Ecto neural progenitor cell (in vitro differentiated cells): Measurements from ENCODE around the gene JAZF1.

Source experiments
- DNase-seq: peaks from one replicate; pipeline ENCODE4 v3.0.0-alpha.2; 2018; ENCODE audit warnings: low spot score

Gene JAZF1

DNA sequence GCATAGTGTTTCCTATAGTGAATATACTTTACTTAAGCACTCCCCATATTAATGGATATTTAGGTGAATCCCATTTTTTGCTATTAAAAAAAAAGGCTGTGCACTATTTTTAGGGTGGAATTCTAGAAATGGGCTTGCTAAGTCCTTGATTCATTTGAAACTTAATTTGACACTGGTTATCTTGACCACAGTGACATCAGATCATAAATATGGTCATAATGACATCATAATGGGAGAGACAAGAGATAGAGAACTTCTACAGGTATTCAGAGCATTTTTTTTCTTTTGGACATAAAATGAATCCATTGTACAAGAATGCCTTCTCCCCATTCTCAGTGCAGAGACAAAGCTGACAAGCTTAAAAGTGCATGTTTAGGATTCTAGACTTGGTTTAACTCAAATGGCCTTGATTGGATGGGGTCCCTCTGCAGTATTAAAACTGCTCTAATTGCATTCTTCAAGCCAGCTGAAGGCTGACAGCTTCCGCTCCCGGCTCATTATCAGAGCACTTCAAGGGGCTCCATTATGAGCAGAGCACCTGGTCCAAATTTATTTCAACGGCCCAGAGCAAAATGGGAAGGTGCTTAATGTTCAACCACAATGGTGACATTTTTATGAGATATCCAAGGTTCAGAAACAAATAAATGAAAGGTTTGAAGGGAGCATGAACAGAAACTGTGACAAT, 104.8 kb downstream of the JAZF1 start:
- no peak for DNase-seq

DNA sequence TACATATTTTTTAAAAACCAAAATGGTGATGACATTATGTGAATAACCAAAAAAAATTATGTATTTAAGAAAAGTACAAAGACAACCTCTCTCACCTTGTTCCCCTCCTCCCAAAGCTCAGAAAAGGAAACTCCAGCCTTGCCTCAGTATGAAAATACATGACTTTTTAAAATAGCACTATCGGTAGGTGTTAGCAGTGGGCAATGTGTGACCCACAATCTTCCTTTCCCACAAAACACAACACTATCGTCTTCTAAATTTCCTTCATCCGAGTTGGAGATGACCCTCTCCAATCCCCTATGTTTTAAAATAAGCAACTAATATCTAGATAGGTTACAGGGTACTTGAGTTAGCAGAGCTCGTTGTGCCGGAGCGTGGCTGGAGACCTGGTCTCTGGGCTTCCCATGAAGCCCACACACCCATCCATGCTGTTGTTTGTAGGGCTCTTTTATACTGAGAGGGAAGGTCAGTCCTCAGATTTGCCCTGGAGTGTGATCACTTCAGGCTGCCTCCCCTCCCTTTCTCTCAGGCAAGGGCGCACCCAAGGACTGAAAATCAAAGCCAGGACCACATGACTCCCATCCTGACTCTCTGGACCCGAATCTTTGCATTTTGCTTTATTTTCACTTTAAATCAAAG, 107.6 kb downstream of the JAZF1 start:
- DNase-seq, result no peak

DNA sequence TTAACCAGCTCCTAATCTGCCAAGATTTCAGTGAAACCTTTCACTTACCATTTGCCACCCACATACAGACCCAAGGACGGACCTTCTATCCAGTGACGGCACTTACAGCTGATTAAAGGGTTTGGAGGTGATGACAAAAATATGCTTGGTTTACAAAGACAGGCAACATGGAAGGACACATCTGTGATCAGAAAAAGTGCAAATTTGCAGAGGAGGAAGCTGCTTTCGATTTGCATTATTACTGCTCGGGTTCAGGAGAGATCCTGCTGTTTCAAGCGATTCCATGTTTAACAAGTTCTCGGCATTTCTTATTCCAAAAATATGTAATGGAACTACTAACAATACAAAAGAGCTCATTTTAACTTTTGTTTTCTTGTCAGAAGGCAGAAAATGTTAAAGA, 109.0 kb downstream of the JAZF1 start:
- no peak for DNase-seq

DNA sequence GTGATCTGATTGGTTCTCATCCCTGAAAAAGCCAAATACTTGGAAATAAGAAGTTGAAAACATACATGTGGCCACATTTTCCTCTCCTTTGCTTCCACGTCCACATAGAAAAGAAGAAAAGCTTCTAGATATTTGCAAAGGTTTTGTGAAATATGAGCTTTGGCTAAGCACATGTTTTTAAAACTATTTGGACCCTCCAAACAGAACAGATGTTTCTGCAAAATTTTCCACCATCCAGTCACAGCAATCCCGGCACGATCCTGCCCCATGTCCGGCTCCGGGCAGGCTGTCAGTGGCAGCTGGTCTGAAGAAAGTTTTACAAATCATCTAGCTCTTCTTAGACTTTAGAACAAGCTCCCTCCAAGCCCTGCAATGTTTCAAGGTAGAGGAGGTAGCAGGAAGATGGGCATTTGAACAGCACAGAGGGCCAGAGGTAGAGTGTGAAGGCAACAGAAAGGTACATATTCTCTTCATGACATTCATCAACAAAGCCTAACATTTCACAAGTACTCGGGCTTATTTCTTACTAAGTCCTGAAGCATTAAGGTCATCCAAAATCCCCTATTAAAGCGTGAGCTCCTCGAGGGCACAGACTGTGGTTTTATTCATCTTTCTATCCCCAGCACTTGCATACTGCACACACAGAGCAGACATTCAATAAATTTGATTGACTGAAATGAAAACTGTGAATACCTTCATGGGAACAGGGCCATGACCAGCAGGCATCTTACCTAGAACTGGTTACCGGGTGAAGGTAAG, 110.1 kb downstream of the JAZF1 start:
- no peak for DNase-seq

DNA sequence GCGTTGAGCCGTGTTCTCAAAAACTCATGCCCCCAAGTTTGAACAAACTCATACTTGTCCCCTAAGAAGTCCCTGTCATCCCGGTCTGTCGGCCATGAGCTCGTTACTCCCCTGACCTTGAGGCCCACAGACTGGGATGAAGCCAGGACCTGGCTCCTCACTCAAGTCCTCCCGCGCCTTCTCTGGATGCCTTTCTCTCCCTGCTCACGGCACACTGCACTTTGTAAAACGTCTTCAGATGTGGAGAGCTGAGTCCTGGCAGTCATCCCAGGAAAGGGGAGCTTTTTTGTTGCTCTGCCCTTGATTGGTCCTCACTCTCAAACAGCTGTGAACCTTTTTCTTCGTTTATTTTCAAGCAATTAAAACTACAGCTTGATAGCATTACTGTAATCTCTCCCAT, 110.8 kb downstream of the JAZF1 start:
- DNase-seq, result no peak

DNA sequence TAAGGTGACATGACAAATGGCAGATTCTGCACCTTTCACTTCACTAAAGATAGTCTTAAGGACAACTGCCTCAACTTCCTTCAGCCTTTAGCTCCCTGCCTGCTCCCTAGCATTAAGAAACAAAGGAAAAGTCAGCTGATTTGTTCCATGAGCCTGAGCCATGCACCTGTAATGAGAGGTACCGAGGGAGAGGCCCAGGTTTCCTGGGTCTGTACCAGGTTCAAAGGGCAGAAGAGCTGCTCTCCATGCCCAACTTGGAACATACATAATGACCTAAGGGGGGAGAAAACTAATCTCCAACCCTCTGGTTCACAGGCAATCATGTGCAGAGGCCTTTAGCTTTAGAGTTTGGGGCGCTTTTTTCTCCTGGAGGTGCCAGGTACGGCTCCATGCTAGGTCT, 111.2 kb downstream of the JAZF1 start:
- DNase-seq, result no peak

DNA sequence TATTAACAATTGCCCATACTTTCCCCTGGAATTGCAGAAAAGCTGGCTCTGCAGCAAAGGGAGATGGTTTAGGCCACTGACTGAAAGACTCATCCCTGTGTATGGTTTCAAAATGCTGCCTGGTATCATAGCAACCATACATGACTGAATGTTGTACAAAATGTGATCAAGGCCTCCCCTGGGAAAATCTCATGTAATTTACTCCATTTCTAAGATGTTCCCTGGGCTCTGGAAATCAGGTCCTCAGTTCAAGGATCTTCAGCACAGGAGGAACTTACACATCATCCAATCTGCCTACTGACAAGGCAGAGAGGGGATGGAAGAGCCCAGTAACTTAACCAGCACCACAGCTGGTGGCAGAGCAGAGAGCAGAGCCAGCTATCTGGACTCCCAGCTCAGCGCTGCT, 111.8 kb downstream of the JAZF1 start:
- no peak for DNase-seq

DNA sequence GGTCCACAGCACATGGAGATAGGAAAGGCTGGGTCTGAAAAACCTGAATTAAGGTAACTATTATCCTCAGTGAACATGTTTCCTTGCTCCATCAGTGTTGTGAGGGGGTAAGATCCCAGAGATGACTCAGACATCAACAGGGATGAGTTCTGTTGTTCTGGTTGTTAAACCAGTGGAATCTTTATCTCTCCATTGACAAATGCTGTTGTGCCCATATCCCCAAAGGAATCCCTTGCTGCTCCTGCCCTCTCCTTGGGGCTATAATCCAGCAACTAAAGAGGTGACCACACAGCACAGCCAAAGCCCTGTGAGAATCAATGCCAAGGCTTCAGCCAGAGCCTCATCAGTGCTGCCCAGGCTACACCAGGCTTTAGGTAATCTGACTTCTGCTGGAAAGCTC, 113.4 kb downstream of the JAZF1 start:
- DNase-seq, result no peak

DNA sequence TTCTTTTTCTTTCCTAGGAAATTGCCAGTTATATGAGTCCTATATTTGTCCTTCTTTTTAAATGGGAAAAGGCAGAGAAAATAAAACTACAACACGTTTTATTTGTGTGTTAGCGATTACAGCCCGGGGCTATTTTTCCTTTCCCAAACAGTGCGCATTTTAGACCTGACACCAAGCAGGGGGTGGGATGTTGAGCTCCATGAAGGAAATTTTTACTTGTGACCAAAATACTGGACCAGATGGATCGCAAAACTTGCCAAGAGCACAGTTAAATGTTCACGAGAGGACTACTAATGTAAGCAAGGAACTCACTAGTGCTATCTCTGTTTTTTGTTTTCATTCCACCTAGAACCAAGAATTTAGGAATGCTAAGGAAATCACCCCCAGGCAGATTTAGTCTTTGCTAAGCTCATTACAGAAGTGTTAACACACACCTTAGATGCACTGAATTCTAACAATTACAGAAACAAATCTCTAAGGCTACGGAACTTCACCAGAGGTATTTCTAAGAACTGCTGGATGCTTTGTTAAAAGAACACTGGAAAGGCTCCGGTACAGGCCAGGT, 114.8 kb downstream of the JAZF1 start:
- DNase-seq, result no peak

DNA sequence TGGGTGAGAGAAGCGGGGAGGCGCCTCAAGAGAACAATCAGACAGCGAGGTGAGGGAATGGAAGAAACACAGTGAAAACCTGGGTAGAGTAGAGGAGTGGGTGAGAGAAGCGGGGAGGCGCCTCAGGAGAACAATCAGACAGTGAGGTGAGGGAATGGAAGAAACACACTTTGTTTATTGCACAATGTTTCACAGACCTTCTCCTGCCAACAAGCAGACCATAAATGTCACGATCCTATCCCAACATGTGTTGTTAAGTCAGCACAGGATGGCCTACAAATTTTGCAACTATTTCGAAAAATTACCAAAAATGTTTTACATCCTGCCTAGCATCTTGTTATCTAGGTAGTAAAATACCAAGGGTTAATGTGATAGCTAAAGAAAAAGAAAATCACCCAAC, 115.3 kb downstream of the JAZF1 start:
- no peak for DNase-seq

DNA sequence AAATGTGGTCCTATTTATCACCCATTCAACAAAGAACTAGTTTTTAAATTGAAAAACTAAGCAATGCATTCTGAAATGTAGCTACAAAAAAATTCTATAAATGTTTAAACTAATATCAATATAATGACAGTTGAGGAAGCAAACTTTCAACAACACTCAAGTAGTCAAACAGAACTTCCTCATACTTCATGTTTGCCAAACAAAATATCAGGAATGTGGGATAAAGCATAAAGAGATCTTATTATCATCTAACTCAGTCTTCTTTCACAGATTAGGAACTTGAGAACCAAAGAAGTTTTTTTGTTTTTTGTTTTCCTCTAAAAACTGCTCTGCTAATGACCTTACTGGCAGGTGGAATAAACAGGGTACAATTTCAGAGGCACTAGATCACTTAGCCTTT, 116.2 kb downstream of the JAZF1 start:
- DNase-seq, result no peak

DNA sequence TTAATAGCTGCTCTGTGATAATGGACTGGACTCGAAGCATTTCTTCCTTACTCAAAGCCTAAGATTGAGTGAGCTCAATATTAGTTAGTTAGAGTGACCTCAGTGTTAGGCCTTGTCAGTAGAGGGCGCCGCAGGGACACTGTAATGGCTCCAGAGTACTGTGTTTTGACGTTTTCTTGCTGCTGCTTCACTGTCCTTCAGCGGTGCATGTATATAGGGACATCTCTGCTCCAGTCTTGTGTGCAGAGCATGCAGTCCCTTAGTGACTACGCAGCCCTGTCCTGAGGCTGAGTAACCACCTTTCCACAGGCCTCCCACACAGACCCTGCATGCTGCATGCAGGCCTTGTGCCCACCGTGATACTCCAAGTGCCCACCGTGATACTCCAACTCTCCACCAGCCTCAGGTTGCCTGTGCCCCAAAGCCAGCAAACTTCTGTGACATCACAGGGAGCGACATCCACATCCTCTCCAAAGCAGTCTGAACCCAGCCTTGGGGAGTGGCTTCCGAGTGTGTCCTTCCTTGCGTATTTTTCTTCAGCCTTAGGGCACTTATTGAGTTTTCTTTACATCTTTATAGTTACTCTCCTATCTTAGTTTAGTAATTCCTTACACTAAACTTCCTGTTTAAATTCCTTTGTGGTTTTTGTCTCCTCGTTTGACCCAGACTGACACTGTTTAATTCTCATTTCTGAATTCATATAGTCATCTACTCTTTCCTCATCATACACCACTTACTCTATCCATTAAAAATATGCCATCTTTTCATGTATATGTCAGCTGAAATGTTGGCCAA, 118.2 kb downstream of the JAZF1 start:
- peak; percentile 74 for DNase-seq

DNA sequence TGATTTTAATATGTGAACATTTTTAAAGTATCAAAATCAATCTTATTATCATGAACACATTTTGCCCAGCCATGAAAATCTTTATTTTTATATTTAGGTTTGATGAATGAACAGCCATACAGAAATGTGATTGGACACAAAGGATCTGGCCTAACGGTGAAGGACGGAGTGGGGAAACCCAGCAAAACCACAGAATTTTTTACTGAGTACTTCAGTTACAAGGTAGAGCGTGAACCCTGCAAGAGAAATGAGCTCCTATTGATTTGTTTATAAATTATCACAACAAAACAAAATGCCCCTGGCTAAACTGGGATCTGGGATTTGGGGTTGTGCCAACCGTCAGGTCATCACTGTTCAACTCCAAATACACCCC, 118.8 kb downstream of the JAZF1 start:
- DNase-seq, result no peak

DNA sequence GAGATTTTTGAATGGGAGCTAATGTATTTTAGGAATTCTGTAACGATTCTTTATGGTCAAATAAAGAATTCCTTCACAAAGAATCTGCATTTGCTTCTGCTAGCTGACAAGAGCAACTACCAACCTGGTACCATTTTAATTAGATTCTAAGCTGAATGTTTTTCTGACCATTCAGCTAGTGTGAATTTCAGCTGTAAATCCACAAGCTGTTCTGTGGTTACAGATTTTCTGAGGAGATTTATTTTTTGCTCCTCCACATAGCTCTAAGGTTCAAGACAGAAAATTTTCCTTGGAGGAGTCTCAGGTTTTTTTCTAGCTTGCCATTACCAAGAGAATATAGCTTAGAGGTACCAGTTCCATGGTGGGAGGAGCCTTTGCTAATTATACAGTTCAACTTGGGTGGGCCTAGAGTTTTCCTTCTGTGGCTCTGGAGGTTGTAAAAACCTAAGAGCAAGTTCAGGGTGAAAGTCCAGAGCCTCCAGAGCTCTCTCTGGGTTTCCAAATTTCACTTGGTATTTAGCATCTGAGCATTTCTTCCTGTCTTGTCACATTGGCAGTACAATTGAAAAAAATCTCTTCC, 120.1 kb downstream of the JAZF1 start:
- DNase-seq, result no peak

DNA sequence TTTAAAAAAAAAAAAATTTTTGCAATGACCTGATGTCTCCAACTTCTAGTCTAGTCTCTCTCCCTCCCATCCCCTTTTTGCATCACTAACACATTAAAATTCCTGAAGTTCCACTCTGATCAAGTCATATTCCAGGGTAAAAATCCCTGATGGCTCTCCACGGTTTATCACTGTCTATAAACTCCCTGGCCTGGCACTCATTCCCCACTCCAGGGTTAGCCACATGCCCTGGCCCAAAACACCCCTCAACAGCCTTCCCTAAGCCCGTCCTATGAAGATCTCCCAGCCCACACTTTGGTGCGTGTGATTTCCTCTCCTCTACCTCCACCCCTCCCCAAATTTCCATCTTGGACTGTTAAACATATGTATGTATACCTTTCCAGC, 125.4 kb downstream of the JAZF1 start:
- DNase-seq, result no peak

DNA sequence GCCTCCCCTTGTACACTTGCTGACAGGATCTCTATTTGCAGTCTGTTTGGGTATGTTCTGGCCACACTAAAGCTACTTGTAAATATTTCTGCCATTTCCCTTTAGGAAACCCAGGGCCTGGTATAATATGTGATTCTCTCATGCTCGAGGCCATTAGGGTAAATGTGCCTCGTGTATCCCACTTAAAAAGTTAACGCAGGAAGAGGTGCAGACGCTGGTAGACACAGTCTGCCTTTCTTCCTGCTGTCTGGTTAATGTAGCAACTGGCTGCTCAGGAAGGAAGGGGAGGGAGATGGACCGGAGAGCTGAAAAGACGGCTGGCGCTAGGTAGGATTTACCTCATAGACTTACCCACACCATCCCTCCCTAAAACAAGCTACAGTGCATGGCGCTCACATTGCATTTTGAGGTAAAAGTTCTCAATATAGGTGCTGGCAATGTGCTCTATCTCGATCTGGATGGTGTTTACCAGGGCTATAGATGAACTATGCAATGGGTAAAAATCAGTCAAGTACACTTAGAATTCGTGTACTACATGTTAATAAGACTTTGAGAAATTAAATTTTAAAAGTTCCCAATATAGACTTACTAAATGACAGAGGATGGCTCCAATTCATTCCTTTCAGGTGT, 125.9 kb downstream of the JAZF1 start:
- no peak for DNase-seq

DNA sequence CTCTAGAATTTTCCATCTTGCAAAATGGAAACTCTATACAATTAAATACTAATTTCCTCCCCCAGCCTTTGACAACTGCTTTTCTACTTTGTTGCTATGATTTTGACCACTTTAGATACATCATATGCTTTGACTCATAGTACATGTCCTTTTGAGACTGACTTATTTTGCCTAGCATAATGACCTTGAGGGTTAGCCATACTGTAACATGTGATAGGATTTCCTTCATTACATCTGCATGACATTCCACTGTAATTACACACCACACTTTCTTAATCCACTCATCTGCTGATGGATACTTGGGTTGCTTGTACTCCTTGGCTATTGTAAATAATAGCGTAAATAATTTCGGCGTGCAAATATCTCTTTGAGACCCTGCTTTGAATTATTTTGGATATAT, 127.7 kb downstream of the JAZF1 start:
- DNase-seq, result no peak

DNA sequence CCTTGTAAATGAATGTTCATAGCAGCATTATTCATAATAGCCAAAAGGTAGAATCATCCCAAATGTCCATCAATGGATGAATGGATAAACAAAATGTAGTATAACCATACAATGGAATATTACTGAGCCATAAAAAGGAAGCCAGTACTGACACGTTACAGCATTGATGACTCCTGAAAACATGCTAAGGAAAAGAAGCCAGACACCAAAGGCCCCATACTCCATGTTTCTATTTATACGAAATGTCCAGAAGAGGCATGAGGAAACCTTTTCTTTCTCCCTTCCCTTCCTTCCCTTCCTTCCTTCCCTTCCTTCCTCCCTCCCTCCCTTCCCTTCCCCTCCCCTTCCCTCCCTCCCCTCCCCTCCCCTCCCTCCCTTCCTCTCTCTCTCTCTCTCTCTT, 131.9 kb downstream of the JAZF1 start:
- no peak for DNase-seq

DNA sequence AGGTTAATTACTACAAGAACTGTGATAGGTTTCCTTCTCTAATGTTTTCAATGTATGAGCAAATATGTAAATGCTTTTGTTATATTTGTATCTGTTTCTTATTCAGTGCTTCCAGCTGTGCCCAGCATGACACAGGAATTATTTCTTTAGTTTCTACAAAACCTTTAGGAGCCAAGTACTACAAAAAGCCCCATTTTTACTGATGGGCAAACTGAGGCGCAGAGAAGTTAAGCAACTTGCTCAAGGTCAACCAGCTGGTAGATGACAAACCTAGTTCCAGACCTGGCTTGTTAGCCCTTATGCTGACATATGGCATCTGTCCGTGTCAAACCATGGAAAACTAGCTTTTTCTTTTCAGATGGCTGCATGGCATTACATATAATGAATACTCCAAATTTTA, 134.6 kb downstream of the JAZF1 start:
- DNase-seq, result no peak

DNA sequence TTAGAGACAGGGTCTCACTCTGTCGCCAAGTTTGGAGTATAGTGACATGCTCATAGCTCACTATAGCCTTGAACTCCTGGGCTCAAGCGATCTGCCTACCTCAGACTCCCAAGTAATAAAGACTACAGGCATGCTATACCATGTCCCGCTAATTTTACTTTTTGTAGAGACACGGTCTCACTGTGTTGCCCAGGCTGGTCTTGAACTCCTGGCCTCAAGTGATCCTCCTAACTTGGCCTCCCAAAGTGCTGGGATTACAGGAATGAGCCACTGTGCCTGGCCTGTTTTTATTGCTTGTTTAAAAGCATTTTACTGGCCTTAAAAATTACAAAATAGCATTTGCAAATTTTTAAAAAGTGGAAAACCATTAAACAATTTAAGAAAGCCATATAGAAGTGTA, 135.0 kb downstream of the JAZF1 start:
- DNase-seq, result no peak

DNA sequence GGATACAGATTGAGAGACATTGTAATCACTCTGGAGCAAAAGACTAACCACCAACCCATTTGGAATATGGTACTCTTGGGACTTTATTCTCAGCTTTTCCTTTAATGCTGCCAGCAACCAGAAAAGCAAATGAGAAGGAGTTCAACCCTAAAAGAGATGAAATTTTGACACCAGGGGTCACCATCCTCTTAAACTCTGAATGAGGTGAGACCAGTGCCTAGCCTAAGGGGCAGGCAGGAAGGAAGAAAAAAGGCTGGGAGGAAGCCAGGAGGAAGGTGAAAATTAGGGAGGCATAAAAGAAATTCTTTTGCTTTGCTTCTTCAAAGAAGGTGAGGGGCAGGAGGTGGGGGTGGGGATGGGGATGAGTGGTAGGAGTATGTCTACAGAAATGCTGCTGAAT, 135.8 kb downstream of the JAZF1 start:
- no peak for DNase-seq

DNA sequence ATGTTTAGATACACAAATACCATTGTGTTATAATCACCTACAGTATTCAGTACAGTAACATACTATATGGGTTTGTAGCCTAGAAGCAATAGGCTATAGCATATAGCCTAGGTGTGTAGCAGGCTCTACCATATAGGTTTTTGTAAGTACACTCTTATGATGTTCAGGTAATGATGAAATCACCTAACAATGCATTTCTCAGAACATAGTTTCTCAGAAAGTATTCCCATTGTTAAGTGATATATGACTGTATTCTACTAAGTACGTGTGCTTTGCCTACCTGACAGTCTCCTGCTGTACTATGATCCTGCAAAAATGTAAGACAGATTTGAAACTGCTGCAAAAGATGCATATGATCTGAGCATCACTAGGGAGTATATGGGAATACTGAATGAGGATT, 137.9 kb downstream of the JAZF1 start:
- no peak for DNase-seq
